Activated effector memory CD4-positive, alpha-beta T cell treated with anti-CD3 and anti-CD28 coated beads, Interleukin-2, amount 50 U/mL, for 16 hours (primary cell): Measurements from ENCODE around the gene UTF1.

ENCODE experiments used
- DNase-seq: peaks from one replicate; pipeline ENCODE4 v3.0.0-alpha.2; 2020

Gene UTF1

DNA sequence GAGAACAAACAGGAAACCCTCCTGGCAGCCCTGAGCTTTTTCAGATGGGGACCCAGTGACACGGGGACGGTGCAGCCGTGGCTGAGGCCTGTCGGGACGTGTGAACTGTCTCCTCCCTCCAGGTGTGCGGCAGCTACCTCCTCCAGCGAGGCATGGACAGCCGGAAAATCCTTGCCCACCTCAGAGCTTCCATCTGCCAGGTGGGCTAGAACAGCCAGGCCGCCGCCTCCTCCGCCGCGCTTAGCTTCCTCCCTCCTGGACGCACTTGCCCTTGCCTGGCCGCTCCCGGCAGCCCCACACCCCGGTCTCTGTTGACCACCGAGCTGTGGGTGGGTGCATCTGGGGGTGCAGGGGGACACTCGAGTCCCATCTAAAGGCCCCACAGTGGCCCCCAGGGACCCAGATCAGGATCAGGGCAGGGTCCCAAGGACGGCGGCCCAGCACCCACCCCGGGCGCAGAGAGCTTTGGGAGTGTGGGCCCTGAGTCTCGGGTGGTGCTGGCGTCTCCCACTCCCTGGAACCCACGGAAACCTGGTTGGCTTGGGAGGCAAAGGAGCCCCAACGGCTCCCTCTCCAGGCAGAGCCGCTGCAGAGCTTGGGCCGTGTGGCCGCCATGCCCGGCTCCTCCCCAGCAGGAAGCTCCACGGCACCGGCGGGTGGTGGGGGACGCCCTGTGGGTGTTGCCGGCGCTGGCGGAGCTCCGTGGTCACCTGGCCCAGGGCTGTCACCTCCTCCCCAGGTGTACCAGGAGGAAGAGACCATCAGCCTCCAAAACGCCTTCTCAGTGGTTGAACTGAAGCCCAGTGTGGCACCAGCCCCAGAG, 32.9 kb upstream of the UTF1 start:
- no peak for DNase-seq

GRCh38 chr10:133197786-133198185, 32.2 kb upstream of the UTF1 start:
- no peak for DNase-seq

GRCh38 chr10:133198206-133198605, 31.8 kb upstream of the UTF1 start:
- no peak for DNase-seq

DNA sequence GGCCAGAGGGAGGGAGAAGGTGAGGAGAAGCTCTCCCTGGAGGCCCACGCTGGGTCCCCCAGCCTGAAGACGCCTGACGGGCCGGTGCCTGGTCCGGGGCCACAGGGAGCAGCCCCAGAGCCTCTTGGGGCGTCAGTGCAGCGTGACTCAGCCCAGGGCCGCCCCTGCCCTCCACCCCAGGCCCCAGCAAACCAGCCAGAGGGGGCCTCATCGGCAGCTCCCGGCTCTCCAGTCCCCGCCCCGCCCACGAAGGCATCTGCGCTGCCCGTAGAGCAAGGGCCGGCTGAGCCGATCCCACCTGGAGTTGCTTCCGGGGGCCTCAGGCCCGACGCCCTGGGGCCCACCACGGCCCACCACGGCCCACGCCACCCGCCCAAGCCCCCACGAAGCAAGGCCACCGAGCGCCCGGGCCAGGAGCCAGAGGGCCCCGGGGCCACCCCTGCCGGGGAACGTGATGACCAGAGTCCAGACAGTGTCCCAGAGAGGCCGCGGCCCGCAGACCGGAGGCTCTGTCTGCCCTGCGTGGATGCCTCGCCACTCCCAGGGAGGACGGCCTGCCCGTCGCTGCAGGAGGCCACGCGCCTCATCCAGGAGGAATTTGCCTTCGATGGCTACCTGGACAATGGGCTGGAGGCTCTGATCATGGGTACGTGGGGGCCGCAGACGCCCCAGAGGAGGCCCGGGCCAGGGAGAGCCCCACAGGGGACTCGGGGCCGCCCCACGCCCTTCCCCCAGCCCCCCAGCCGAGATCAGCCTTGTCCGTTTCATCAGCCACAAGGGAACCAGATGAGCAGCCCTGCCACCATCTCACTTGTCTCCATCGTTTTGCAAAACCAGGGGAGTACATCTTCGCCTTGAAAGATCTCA, 31.2 kb upstream of the UTF1 start:
- no peak for DNase-seq

GRCh38 chr10:133199488-133199885, 30.5 kb upstream of the UTF1 start:
- DNase-seq, result no peak

- DNase-seq, result no peak
Measured at GRCh38 chr10:133199992-133200611, 29.9 kb upstream of the UTF1 start.

DNA sequence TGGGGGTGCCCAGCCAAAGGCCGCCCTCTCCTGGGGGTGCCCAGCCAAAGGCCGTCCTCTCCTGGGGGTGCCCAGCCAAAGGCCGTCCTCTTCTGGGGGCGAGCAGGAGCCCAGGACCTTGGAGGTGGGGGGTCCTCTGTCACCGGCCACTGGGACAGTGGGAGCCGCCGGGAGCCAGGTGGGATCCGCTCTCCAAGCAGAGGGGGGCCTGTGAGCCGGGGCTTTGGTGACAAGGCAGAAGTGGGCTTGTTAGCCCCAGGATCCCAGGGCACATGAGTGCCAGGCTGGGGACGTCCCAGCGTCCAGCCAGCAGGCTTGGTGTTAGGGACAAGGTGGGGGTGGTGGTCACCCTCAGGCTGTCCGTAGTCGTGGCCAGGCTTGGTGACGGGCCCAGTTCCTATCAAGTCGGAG, 29.4 kb upstream of the UTF1 start:
- DNase-seq, result no peak

DNA sequence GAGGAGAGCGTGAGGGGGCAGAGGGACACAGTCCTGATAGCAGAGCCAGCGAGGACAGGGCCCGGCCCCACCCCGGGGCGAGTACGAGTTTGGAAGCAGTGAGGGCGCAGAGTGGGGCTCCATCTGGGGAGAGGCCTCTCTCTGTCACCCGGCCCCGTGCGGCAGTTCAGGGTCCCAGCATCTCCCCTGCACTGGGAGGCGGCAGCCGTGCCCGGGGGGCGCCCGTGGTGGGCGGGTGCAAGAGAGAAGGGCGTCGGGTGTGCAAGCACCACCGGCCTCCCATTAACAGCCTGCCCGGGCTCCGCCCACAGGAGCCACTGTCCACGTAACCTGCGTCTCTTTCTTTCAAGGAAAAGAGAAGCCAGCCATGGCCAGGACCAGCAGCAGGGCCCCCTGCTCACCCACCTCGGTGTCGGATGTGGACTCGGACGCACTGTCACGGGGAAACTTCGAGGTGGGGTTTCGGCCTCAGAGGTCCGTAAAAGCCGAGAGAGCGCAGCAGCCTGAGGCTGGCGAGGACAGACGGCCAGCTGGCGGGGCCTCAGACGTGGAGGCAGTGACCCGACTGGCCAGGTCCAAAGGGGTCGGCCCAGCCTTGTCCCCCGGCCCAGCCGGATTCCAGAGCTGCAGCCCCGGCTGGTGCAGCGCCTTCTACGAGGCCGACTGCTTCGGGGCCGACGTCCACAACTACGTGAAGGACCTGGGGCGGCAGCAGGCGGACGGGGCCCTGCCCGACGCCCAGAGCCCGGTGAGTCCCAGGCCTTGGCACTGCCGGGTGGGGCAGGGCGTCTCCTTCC, 28.7 kb upstream of the UTF1 start:
- DNase-seq, result no peak

DNA sequence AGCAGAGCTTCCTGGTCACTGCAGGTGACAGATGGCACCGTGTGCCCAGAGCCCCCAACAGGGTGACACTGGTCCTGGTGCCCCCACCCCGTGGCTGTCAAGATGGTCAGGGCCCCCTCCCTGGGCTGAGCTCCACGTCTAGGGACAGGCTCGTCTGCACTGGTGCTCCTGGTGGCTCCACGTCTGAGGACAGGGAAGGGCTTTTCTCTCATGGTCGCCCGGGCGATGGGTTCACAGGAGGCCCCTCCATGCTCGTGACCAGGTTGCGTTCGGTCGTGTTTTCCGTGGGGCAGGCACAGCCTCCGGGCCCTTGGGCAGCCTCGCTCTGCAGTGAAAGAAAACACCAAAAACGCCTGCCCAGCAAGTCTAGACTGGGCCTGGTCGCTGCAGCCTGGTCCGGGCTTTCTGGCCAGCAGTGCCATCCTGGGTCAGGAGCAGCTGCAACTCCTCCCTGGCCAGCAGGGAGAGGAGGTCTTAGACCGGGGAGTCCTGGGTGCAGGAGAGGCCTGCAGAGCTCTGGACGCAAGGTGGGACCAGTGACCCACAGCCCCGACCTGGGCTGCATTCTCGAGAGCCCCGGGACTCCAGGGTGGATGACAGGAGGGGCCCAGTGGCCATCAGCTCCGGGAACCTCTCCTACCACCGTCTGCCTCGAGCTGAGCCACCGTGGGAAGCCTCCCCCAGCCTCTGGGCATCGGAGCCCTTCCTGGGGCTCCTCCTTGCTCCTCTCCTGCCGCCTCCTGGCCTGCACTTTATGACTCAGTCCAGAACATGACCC, 27.9 kb upstream of the UTF1 start:
- no peak for DNase-seq

DNA sequence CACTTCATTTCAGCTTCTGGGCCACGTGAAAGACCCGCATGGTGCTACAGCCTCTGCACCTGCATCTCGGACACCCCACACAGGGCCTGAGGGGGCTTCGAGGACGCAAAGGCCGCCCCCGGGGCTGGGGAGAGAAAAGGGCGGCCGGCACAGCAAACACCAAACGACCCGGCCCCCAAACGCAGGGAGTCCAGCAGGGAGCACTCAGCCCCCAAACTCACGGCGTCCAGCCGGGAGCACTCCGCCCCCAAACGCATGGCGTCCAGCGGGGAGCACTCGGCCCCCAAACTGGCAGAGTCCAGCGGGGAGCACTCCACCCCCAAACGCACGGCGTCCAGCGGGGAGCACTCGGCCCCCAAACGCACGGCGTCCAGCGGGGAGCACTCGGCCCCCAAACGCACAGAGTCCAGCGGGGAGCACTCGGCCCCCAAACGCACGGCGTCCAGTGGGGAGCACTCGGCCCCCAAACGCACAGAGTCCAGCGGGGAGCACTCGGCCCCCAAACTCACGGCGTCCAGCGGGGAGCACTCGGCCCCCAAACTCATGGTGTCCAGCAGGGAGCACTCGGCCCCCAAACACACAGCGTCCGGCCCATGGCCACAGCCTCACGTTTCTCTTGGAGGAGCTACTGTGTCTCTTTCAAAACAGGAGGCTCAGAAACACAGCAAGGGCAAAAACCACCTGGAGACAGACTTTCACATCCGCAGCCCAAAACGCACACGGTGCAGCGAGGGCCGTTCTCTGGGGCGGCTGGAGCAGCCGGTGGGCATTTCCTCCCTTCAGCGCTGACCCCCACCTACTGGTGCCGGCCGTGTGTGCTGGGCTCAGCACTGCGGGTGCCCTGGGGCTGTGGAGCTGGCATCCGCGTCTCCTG, 27.0 kb upstream of the UTF1 start:
- DNase-seq, result no peak

DNA sequence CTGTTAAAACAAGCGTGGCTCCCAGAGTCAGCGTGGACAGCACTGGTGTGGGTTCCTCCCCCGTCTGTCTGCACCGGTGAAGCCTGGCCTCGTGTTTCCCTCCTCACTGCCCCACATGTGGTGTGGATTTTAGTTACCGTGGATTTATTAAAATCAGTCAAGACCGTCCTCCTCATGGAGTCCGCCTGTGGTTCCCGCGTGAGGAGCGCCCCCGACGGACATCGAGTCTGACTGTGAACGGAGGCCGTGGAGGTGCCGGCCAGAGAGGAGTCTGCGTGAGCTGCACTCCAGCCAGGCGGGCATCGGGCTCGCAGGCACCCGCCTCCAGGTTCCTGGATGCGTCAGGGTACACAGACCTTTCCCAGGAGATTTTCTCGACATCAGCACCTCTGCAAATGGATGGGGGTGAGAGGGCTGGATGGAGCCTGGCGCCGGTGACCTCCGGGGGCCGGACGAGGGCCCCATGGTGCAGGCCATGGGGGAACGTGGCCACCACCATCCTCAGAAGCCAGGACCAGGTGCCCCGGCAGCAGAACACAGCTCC, 26.3 kb upstream of the UTF1 start:
- DNase-seq, result no peak

GRCh38 chr10:133204226-133205015, 25.6 kb upstream of the UTF1 start:
- DNase-seq, result no peak

DNA sequence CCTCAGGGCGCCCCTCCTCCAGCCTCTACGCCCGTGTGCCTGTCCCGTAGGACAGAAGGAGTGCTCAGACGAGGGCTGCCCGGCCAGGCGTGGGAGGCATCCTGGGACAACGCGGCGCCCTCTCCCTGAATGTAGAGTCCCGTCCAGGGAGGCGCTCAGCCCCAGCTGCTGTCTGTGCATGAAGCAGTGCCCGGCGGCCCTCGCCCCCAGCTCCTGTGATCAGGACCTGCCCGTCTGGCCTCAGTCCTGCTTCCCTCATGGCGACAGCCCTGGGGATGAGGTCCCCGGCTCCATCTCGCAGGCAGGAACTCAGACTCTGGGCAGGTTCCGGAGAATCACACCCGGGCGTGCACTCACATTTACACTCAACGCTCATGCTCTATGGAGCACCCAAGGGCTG, 24.9 kb upstream of the UTF1 start:
- no peak for DNase-seq

- DNase-seq, result no peak
Measured at GRCh38 chr10:133206356-133207040, 23.5 kb upstream of the UTF1 start.

- DNase-seq, result no peak
Measured at GRCh38 chr10:133207041-133207600, 22.9 kb upstream of the UTF1 start.

DNA sequence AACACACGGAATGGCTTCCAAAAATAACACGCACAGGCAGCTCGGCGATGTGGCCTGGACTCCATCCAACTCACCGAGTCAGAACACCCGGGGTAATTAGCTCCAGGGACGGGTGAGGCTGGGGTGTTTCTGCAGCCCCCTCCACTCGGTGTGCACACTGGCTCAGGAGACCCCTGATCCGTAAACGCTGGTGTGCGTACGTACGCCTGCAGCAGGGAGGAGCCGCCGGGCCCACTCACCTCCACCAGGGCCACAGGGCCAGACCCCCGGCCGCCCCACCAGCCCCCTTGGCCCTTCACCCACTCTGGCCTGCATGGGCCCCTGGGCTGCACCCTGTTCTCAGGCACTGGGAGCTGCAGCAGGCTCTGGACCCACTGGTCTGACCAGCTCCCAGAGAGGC, 22.4 kb upstream of the UTF1 start:
- DNase-seq, result no peak

GRCh38 chr10:133208466-133208865, 21.6 kb upstream of the UTF1 start:
- no peak for DNase-seq

DNA sequence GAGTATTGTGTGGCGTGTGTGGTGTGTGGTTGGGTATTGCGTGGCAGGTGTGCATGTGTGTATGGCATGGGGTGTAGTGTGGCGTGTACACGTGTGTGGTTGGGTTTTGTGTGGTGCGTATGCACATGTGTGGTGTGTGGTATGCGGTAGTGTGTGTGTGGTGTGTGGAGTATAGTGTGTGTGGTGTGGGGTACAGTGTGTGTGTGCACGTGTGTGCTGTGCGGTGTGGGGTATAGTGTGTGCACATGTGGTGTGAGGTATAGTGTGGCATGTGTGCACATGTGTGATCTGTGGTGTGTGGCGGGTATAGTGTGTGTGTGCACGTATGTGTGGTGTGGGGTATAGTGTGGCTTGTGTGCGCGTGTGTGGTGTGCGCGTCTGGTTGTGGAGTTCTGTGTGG, 20.9 kb upstream of the UTF1 start:
- DNase-seq, result no peak

GRCh38 chr10:133209641-133210040, 20.4 kb upstream of the UTF1 start:
- DNase-seq, result no peak
